ENCODE measurements around the gene CTIF. TPM values are rescaled to one million over a fixed set of nuclear protein-coding genes. Genes with fewer than 3 reads are reported as not detected.

The CTIF gene
- total RNA-seq, 2 donors from 2014 or later: 6.1 to 7.3 TPM

GRCh38 chr18:48636436-48636835 lies 97.6 kb downstream of the CTIF start:
- peaks cover 3% of the 10 kb centered on the region for H3K4me1 Mint-ChIP-seq
- no peak overlapping the region for H3K27ac Mint-ChIP-seq
- H3K4me3 Mint-ChIP-seq: no peak overlapping the region
- DNase-seq: no peak
- H3K36me3 Mint-ChIP-seq (ENCODE audit: low read depth): no peaks in the 10 kb centered on the region
- H3K9me3 ChIP-seq (ENCODE audit: control insufficient read depth, low read length, poor library complexity, severe bottlenecking): no peaks in the 10 kb centered on the region
- no peak for ATAC-seq
- peaks cover 18% of the 10 kb centered on the region for H3K27me3 Mint-ChIP-seq

GRCh38 chr18:48637081-48637990 lies 98.5 kb downstream of the CTIF start:
- DNase-seq: no peak
- H3K4me3 Mint-ChIP-seq: no peak overlapping the region
- H3K4me1 Mint-ChIP-seq: peaks cover 3% of the 10 kb centered on the region
- peaks cover 18% of the 10 kb centered on the region for H3K27me3 Mint-ChIP-seq
- no peaks in the 10 kb centered on the region for H3K9me3 ChIP-seq (ENCODE audit: control insufficient read depth, low read length, poor library complexity, severe bottlenecking)
- no peak for ATAC-seq
- H3K27ac Mint-ChIP-seq: no peak overlapping the region
- no peaks in the 10 kb centered on the region for H3K36me3 Mint-ChIP-seq (ENCODE audit: low read depth)

- no peak overlapping the region for H3K27ac Mint-ChIP-seq
- peaks cover 18% of the 10 kb centered on the region for H3K27me3 Mint-ChIP-seq
- no peak for ATAC-seq
- H3K36me3 Mint-ChIP-seq (ENCODE audit: low read depth): no peaks in the 10 kb centered on the region
- H3K4me3 Mint-ChIP-seq: no peak overlapping the region
- no peaks in the 10 kb centered on the region for H3K9me3 ChIP-seq (ENCODE audit: control insufficient read depth, low read length, poor library complexity, severe bottlenecking)
- H3K4me1 Mint-ChIP-seq: peaks cover 3% of the 10 kb centered on the region
- no peak for DNase-seq
Measured at GRCh38 chr18:48638451-48638850, 99.6 kb downstream of the CTIF start.

GRCh38 chr18:48638896-48639771 lies 100.3 kb downstream of the CTIF start:
- peaks cover 3% of the 10 kb centered on the region for H3K4me1 Mint-ChIP-seq
- H3K4me3 Mint-ChIP-seq: no peak overlapping the region
- H3K27ac Mint-ChIP-seq: no peak overlapping the region
- ATAC-seq (no peak), DNase-seq (no peak)
- no peaks in the 10 kb centered on the region for H3K36me3 Mint-ChIP-seq (ENCODE audit: low read depth)
- H3K27me3 Mint-ChIP-seq: peaks cover 18% of the 10 kb centered on the region
- H3K9me3 ChIP-seq (ENCODE audit: control insufficient read depth, low read length, poor library complexity, severe bottlenecking): no peaks in the 10 kb centered on the region

GRCh38 chr18:48639772-48640432 lies 101.1 kb downstream of the CTIF start:
- no peak for DNase-seq
- H3K27ac Mint-ChIP-seq: no peak overlapping the region
- ATAC-seq: no peak
- H3K36me3 Mint-ChIP-seq (ENCODE audit: low read depth): no peaks in the 10 kb centered on the region
- H3K4me3 Mint-ChIP-seq: no peak overlapping the region
- H3K4me1 Mint-ChIP-seq: peaks cover 3% of the 10 kb centered on the region
- no peaks in the 10 kb centered on the region for H3K9me3 ChIP-seq (ENCODE audit: control insufficient read depth, low read length, poor library complexity, severe bottlenecking)
- peaks cover 18% of the 10 kb centered on the region for H3K27me3 Mint-ChIP-seq

GRCh38 chr18:48640566-48641270 lies 101.9 kb downstream of the CTIF start:
- DNase-seq (no peak), ATAC-seq (no peak)
- no peak overlapping the region for H3K27ac Mint-ChIP-seq
- H3K9me3 ChIP-seq (ENCODE audit: control insufficient read depth, low read length, poor library complexity, severe bottlenecking): no peaks in the 10 kb centered on the region
- H3K4me1 Mint-ChIP-seq: peaks cover 3% of the 10 kb centered on the region
- H3K27me3 Mint-ChIP-seq: peaks cover 18% of the 10 kb centered on the region
- H3K36me3 Mint-ChIP-seq (ENCODE audit: low read depth): no peaks in the 10 kb centered on the region
- no peak overlapping the region for H3K4me3 Mint-ChIP-seq

- H3K4me3 Mint-ChIP-seq: no peak overlapping the region
- no peaks in the 10 kb centered on the region for H3K36me3 Mint-ChIP-seq (ENCODE audit: low read depth)
- no peaks in the 10 kb centered on the region for H3K9me3 ChIP-seq (ENCODE audit: control insufficient read depth, low read length, poor library complexity, severe bottlenecking)
- peaks cover 3% of the 10 kb centered on the region for H3K4me1 Mint-ChIP-seq
- H3K27ac Mint-ChIP-seq: no peak overlapping the region
- H3K27me3 Mint-ChIP-seq: peaks cover 18% of the 10 kb centered on the region
- ATAC-seq (no peak), DNase-seq (no peak)
Measured at GRCh38 chr18:48641981-48642380, 103.2 kb downstream of the CTIF start.

GRCh38 chr18:48642503-48642902 lies 103.7 kb downstream of the CTIF start:
- H3K36me3 Mint-ChIP-seq (ENCODE audit: low read depth): no peaks in the 10 kb centered on the region
- peaks cover 14% of the 10 kb centered on the region for H3K27me3 Mint-ChIP-seq
- DNase-seq: no peak
- H3K9me3 ChIP-seq (ENCODE audit: control insufficient read depth, low read length, poor library complexity, severe bottlenecking): no peaks in the 10 kb centered on the region
- peaks cover 3% of the 10 kb centered on the region for H3K4me1 Mint-ChIP-seq
- no peak for ATAC-seq
- H3K27ac Mint-ChIP-seq: no peak overlapping the region
- H3K4me3 Mint-ChIP-seq: no peak overlapping the region

GRCh38 chr18:48643262-48643661 lies 104.4 kb downstream of the CTIF start:
- Mint-ChIP-seq H3K4me1 (peaks cover 3% of the 10 kb centered on the region), H3K27me3 (peaks cover 9% of the 10 kb centered on the region), H3K4me3 (no peak overlapping the region), H3K27ac (no peak overlapping the region), H3K36me3 (ENCODE audit: low read depth) (no peaks in the 10 kb centered on the region)
- ATAC-seq (no peak), DNase-seq (no peak)
- H3K9me3 ChIP-seq (ENCODE audit: control insufficient read depth, low read length, poor library complexity, severe bottlenecking): no peaks in the 10 kb centered on the region

- H3K4me1 Mint-ChIP-seq: no peaks in the 10 kb centered on the region
- H3K4me3 Mint-ChIP-seq: no peak overlapping the region
- H3K9me3 ChIP-seq (ENCODE audit: control insufficient read depth, low read length, poor library complexity, severe bottlenecking): no peaks in the 10 kb centered on the region
- H3K27me3 Mint-ChIP-seq: peaks cover 3% of the 10 kb centered on the region
- H3K27ac Mint-ChIP-seq: no peak overlapping the region
- no peak for DNase-seq
- H3K36me3 Mint-ChIP-seq (ENCODE audit: low read depth): no peaks in the 10 kb centered on the region
- ATAC-seq: no peak
Measured at GRCh38 chr18:48644029-48644428, 105.2 kb downstream of the CTIF start.

GRCh38 chr18:48645427-48646002 lies 106.7 kb downstream of the CTIF start:
- H3K9me3 ChIP-seq (ENCODE audit: control insufficient read depth, low read length, poor library complexity, severe bottlenecking): no peaks in the 10 kb centered on the region
- Mint-ChIP-seq H3K27ac (no peak overlapping the region), H3K36me3 (ENCODE audit: low read depth) (no peaks in the 10 kb centered on the region), H3K4me1 (no peaks in the 10 kb centered on the region), H3K4me3 (no peak overlapping the region), H3K27me3 (no peaks in the 10 kb centered on the region)
- ATAC-seq: no peak
- DNase-seq: no peak

- H3K27me3 Mint-ChIP-seq: no peaks in the 10 kb centered on the region
- no peak overlapping the region for H3K27ac Mint-ChIP-seq
- no peak for DNase-seq
- ATAC-seq: no peak
- H3K9me3 ChIP-seq (ENCODE audit: control insufficient read depth, low read length, poor library complexity, severe bottlenecking): no peaks in the 10 kb centered on the region
- no peaks in the 10 kb centered on the region for H3K4me1 Mint-ChIP-seq
- no peaks in the 10 kb centered on the region for H3K36me3 Mint-ChIP-seq (ENCODE audit: low read depth)
- H3K4me3 Mint-ChIP-seq: no peak overlapping the region
Measured at GRCh38 chr18:48646976-48647375, 108.1 kb downstream of the CTIF start.

Measured in T-helper 17 cell (primary cell).